ENCODE data around the gene UBL7. TPM values are rescaled to one million over a fixed set of nuclear protein-coding genes. Genes with fewer than 3 reads are reported as not detected.

Gene UBL7
- total RNA-seq, 1 experiment from 2014 or later, result 47.5 TPM

GRCh38 chr15:74433592-74434262 is 27.2 kb downstream of the UBL7 start, which contains the start of gene SEMA7A:
Gene SEMA7A (minus strand): TSS chr15:74433958. CDS start chr15:74433918, 40 bp downstream.
- no peak within 1 kb of the TSS for H4K91ac ChIP-seq (ENCODE audit: insufficient read length, low read depth, low read length)
- no peak within 1 kb of the TSS for H2AK5ac ChIP-seq (ENCODE audit: insufficient read length, low read length)
- no peak within 1 kb of the TSS for H2BK120ac ChIP-seq (ENCODE audit: low read depth, low read length, poor library complexity, severe bottlenecking)
- H3K23ac ChIP-seq (ENCODE audit: insufficient read length, low read depth, low read length), result no peak within 1 kb of the TSS
- no peak within 1 kb of the TSS for H3K18ac ChIP-seq (ENCODE audit: insufficient read length, low read depth, low read length)
- H3K4me1 Mint-ChIP-seq, result peaks cover 22 to 37% of the 10 kb centered on the region in 2 experiments
- H3K4ac ChIP-seq (ENCODE audit: low read depth, low read length), result no peak within 1 kb of the TSS
- H3T11ph ChIP-seq (ENCODE audit: low read length), result no peak within 1 kb of the TSS
- no peaks in the 10 kb centered on the region for H4K20me1 ChIP-seq (ENCODE audit: control insufficient read depth, insufficient read depth, insufficient read length)
- peak within 1 kb of the TSS; percentile 42 for H3K9ac ChIP-seq (ENCODE audit: extremely low read depth, insufficient read length, low read length)
- H3K56ac ChIP-seq (ENCODE audit: insufficient read length, low read depth, low read length), result no peak within 1 kb of the TSS
- no CpG with 5 or more reads among the region's 75 CpGs for WGBS (ENCODE audit: extremely low coverage, insufficient read length, low lambda C conversion rate)
- H2AFZ ChIP-seq (ENCODE audit: low read length), result no peak within 1 kb of the TSS
- no peak within 1 kb of the TSS for H2BK12ac ChIP-seq (ENCODE audit: insufficient read length, low read depth, low read length)
- peak within 1 kb of the TSS; percentile 42 for H3K4me2 ChIP-seq (ENCODE audit: insufficient read depth, insufficient read length, low read length)
- peaks cover 3% of the 10 kb centered on the region for H3K23me2 ChIP-seq (ENCODE audit: insufficient read length, low read depth, low read length, poor library complexity, severe bottlenecking)
- H2BK20ac ChIP-seq (ENCODE audit: low read depth, low read length, poor library complexity, severe bottlenecking), result no peak within 1 kb of the TSS
- H3K36me3 Mint-ChIP-seq (ENCODE audit: insufficient read depth in 1 of 3, low read depth in 3 of 3), result no peaks in the 10 kb centered on the region
- no peak for TF ChIP-seq CTCF (conservative IDR thresholded peaks at IDR 0.05)
- H3K4me3 Mint-ChIP-seq, result peak within 1 kb of the TSS; percentile 62 to 82
- no peaks in the 10 kb centered on the region for H3K9me3 ChIP-seq (ENCODE audit: control insufficient read depth, low read depth, low read length)
- H2BK15ac ChIP-seq (ENCODE audit: low read depth, low read length), result no peak within 1 kb of the TSS
- no peak within 1 kb of the TSS; a peak in 1 of 7 replicates for H3K27ac Mint-ChIP-seq
- peaks cover 3% of the 10 kb centered on the region; the same call in 1 of the 2 replicates for H3K79me2 ChIP-seq (ENCODE audit: insufficient read depth, low read length)
- H3K14ac ChIP-seq (ENCODE audit: insufficient read depth, low read length), result no peak within 1 kb of the TSS; the same call in 1 of the 2 replicates
- peaks cover 3% of the 10 kb centered on the region; the same call in 1 of the 2 replicates for H3K4me1 ChIP-seq (ENCODE audit: insufficient read depth, low read length)
- H3K27ac ChIP-seq (ENCODE audit: insufficient read length, low read depth, low read length), result no peak within 1 kb of the TSS
- H3K9me3 Mint-ChIP-seq, result no peaks in the 10 kb centered on the region; a peak in 1 of 5 replicates
- no peak within 1 kb of the TSS for H2BK5ac ChIP-seq (ENCODE audit: insufficient read length, low read length)
- peak; percentile 94 for DNase-seq
- H3K27me3 ChIP-seq (ENCODE audit: insufficient read depth, low read length), result no peaks in the 10 kb centered on the region; the same call in 1 of the 2 replicates
- no peak within 1 kb of the TSS for H4K8ac ChIP-seq (replicated peaks; ENCODE audit: insufficient read length, low read depth, low read length)
- H3K27me3 Mint-ChIP-seq (ENCODE audit: low read depth), result peaks cover 48% of the 10 kb centered on the region
- H3K79me1 ChIP-seq (ENCODE audit: insufficient read depth, low read depth, low read length, poor library complexity, severe bottlenecking), result no peaks in the 10 kb centered on the region
- no peak within 1 kb of the TSS for H4K5ac ChIP-seq (ENCODE audit: insufficient read length, low read depth, low read length)

All from H9 (cell line).